Measurements from ENCODE around the gene LAMC3.

GRCh38 chr9:131031642-131032005, 22.6 kb downstream of the LAMC3 start:
- TF ChIP-seq EP300 (IDR thresholded peaks at IDR 0.05) (no peak), POLR2AphosphoS5 (IDR thresholded peaks at IDR 0.05) (no peak)
- TF ChIP-seq, protein P1, sequence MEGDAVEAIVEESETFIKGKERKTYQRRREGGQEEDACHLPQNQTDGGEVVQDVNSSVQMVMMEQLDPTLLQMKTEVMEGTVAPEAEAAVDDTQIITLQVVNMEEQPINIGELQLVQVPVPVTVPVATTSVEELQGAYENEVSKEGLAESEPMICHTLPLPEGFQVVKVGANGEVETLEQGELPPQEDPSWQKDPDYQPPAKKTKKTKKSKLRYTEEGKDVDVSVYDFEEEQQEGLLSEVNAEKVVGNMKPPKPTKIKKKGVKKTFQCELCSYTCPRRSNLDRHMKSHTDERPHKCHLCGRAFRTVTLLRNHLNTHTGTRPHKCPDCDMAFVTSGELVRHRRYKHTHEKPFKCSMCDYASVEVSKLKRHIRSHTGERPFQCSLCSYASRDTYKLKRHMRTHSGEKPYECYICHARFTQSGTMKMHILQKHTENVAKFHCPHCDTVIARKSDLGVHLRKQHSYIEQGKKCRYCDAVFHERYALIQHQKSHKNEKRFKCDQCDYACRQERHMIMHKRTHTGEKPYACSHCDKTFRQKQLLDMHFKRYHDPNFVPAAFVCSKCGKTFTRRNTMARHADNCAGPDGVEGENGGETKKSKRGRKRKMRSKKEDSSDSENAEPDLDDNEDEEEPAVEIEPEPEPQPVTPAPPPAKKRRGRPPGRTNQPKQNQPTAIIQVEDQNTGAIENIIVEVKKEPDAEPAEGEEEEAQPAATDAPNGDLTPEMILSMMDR (IDR thresholded peaks at IDR 0.05) = no peak

All from upper lobe of left lung (tissue), 4 donors.